Adrenal gland (tissue), 12 donors: Measurements from ENCODE around the gene RASD2. TPM values are rescaled to one million over a fixed set of nuclear protein-coding genes. Genes with fewer than 3 reads are reported as not detected.
A peak's percentile ranks its signal among the peaks of the same experiment; 100 is the strongest.

ENCODE experiments used
- DNase-seq, 7 donors: peaks; one replicate each; pipeline ENCODE4 v3.0.0-alpha.2; 2019 to 2020
- H3K27ac ChIP-seq, 5 donors: fragments of 200-600 bp; sonication (generic) in 4 of 5; 1 replicate in 3 of 5; 2 replicates in 2 of 5; pipeline versions ENCODE4 v1.5.1 to v1.8.0; 2016 to 2020; ENCODE audit warnings: mild to moderate bottlenecking in 1 of 5
- H3K27me3 ChIP-seq: fragments of 200-600 bp; 2 replicates; pipeline ENCODE4 v1.8.0; 2021
- H3K36me3 ChIP-seq, 2 donors: fragments of 200-600 bp; replicated peaks in 1 of 2; 1 replicate in 1 of 2; 2 replicates in 1 of 2; pipeline versions ENCODE4 v1.5.1 to v1.8.0; 2018 to 2022
- H3K4me1 ChIP-seq, 2 donors: fragments of 200-600 bp; replicated peaks in 1 of 2; 1 replicate in 1 of 2; 2 replicates in 1 of 2; pipeline versions ENCODE4 v1.5.1 to v1.8.0; 2018 to 2021
- H3K4me3 ChIP-seq, 4 donors: fragments of 200-600 bp; sonication (generic) in 3 of 4; one replicate each; pipeline ENCODE4 v1.5.1; 2016 to 2018
- H3K9me3 ChIP-seq, 3 donors: fragments of 200-600 bp; sonication (generic) in 1 of 3; replicated peaks in 1 of 3; 1 replicate in 2 of 3; 2 replicates in 1 of 3; pipeline versions ENCODE4 v1.5.1 to v1.8.0; 2016 to 2021
- CTCF ChIP-seq, 6 experiments: fragments of 450-650 bp in 4 of 6; fragments of 200-600 bp in 2 of 6; sonication (generic) in 1 of 6; IDR thresholded peaks; 1 replicate in 5 of 6; 2 replicates in 1 of 6; pipeline versions ENCODE4 v1.5.1 to v1.8.0; 2016 to 2021; ENCODE audit warnings: antibody characterized with exemption in 6 of 6, mild to moderate bottlenecking in 2 of 6, moderate library complexity in 1 of 6
- POLR2A ChIP-seq, 2 donors: fragments of 450-650 bp; IDR thresholded peaks; one replicate each; pipeline ENCODE4 v1.6.1; 2017; ENCODE audit warnings: antibody characterized with exemption in 2 of 2, mild to moderate bottlenecking in 2 of 2, moderate library complexity in 1 of 2
- WGBS, 4 donors: extraction: QIAGEN DNeasy Blood & Tissue Kit in 2 of 4; methylation state at CpG; one replicate each; pipeline versions ENCODE4 v1.1.5 to v1.1.7; 2013 to 2017; 5-methylcytosine and 5-hydroxymethylcytosine counted together
- intact Hi-C, 2 donors: fragments of 100-400 bp; cut with DNase I; formaldehyde crosslinking; loops; one replicate each; pipeline versions ENCODE4 v1.14.1 to v1.15.0; 2022 to 2023
- polyA plus RNA-seq, 3 donors: library from polyadenylated mRNA; stranded (reverse); fragments of 200-250 nt in 2 of 3; fragments of 350-450 nt in 1 of 3; fragmentation: Illumina TruSeq in 1 of 3; extraction: RNeasy Lipid Tissue Mini Kit (QIAGEN cat#74804) in 1 of 3; gene quantifications; one replicate each; pipeline ENCODE4 v1.2.3, GENCODE V29; 2013 to 2014
- total RNA-seq, 9 donors: library from RNA; depleted of rRNA in 4 of 9; stranded (reverse); fragments of >200 nt in 4 of 9; fragments of 120-200 nt in 1 of 9; fragmentation: NEBNext Ultra II Directional in 1 of 9; extraction: Animal tissue kit (Norgen Biotek cat#: 25700) in 1 of 9; gene quantifications; one replicate each; pipeline versions ENCODE4 v1.1.0 to v1.2.4, GENCODE V29; 2013 to 2023
- donor health status: healthy with polysubstance abuse.
- donor health status: Bipolar disorder and iron deficiency.
- donor health status: DM: yes; HTN: yes; CAD: no.
- donor health status: DM: no; HTN: no; CAD: no.
- donor health status: DM: no; HTN: no; CAD: no.
- donor health status: DM: yes; HTN: yes; CAD: no.

Gene RASD2
- total and polyA plus RNA-seq, 12 donors, result 0.06 to 10.4 (median 3.4) TPM

GRCh38 chr22:35597692-35598395, 57.2 kb downstream of the RASD2 start:
- DNase-seq, result no peak
- intact Hi-C loops, result no loop called here
- TF ChIP-seq POLR2A (IDR thresholded peaks at IDR 0.05) (no peak), CTCF (IDR thresholded peaks at IDR 0.05) (no peak)
- WGBS, 4 donors, result 87 to 89% (median 89%) methylated on average over 11 to 16 of the region's 16 CpGs
- Histone ChIP-seq H3K27me3 (no peaks in the 10 kb centered on the region), H3K27ac (no peak overlapping the region), H3K4me1 (no peaks in the 10 kb centered on the region), H3K36me3 (no peaks in the 10 kb centered on the region), H3K4me3 (no peak overlapping the region), H3K9me3 (no peaks in the 10 kb centered on the region)

- no peaks in the 10 kb centered on the region for H3K36me3 ChIP-seq
- H3K27ac ChIP-seq, result no peak overlapping the region
Observed at GRCh38 chr22:35598396-35598710, 57.7 kb downstream of the RASD2 start.

GRCh38 chr22:35599364-35599763, 58.7 kb downstream of the RASD2 start:
- no peak overlapping the region for H3K4me3 ChIP-seq
- intact Hi-C loops, result no loop called here
- H3K36me3 ChIP-seq, result no peaks in the 10 kb centered on the region
- whole genome bisulfite sequencing, 4 donors, result 85 to 96% (median 93%) methylated on average over 4 of the region's 4 CpGs
- no peak overlapping the region for H3K27ac ChIP-seq
- DNase-seq, result no peak
- no peaks in the 10 kb centered on the region for H3K9me3 ChIP-seq
- H3K27me3 ChIP-seq, result no peaks in the 10 kb centered on the region
- H3K4me1 ChIP-seq, result no peaks in the 10 kb centered on the region
- no peak for TF ChIP-seq POLR2A (IDR thresholded peaks at IDR 0.05)
- no peak for TF ChIP-seq CTCF (IDR thresholded peaks at IDR 0.05)

More at GRCh38 chr22:35598396-35598710, 57.7 kb downstream of the RASD2 start:
- Histone ChIP-seq H3K27me3 (no peaks in the 10 kb centered on the region), H3K4me3 (no peak overlapping the region), H3K9me3 (no peaks in the 10 kb centered on the region), H3K4me1 (no peaks in the 10 kb centered on the region)
- TF ChIP-seq POLR2A (IDR thresholded peaks at IDR 0.05) (no peak), CTCF (IDR thresholded peaks at IDR 0.05) (no peak)
- intact Hi-C loops, result no loop called here
- DNase-seq, result no peak
- WGBS, 4 donors, result 86 to 95% (median 94%) methylated on average over 4 of the region's 4 CpGs

- 69 to 79% (median 76%) methylated on average over 12 of the region's 12 CpGs for WGBS, 4 donors
- Histone ChIP-seq H3K36me3 (no peaks in the 10 kb centered on the region), H3K27ac (no peak overlapping the region), H3K27me3 (no peaks in the 10 kb centered on the region), H3K4me3 (no peak overlapping the region), H3K9me3 (no peaks in the 10 kb centered on the region), H3K4me1 (no peaks in the 10 kb centered on the region)
- no peak for TF ChIP-seq CTCF (IDR thresholded peaks at IDR 0.05)
- no peak for TF ChIP-seq POLR2A (IDR thresholded peaks at IDR 0.05)
- intact Hi-C loops, result no loop called here
- peak in 1 of 7 donors; percentile 28 for DNase-seq
Observed at GRCh38 chr22:35600476-35600875, 59.8 kb downstream of the RASD2 start.
